Measurements from ENCODE around the gene TIAM1. TPM values are rescaled to one million over a fixed set of nuclear protein-coding genes. Genes with fewer than 3 reads are reported as not detected.

TIAM1 gene
- total and polyA plus RNA-seq, 9 donors, result 8.7 to 21.3 (median 12.4) TPM

DNA sequence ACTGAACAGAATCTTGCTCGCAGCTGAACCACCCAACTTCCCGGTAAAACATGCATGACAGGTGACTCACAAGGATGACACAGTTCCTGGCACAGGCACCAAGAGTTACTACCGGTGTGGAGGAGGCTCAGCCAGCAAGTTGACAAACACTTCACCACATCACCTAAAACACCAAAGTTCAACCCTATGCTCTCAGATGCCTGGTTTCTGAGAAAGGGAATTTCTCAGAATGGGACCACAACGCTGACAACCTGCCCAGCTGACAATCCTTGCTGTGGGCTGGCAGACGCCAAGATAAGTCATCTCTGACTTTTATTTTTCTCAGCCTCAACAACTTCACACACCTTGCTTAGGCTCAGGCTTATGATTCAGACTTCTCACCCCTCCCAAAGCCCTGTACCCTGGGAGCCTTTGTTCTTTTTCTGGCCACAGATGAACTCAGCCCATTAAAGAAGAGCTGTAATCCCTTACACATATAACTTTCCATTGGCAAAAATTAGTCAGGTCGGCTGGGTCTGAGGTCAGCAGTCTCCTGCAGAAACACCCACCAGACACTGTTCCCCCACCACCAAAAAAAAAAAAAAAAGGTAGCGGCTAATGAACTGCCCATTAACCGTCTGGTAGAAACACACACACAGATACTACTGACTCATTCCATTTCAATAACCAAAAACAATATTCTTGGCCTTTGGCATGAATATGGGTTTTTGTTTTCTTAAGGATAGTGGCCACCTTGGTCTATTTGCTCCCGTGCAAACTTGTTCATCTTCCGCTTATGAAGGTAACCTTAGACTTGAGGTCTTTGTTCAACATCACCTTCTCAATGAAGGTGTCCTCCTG, 10.8 kb upstream of the TIAM1 start:
- Histone ChIP-seq H3K9me3 (replicated peaks; ENCODE audit: control insufficient read depth, low read depth, low read length) (no peaks in the 10 kb centered on the region), H3K36me3 (ENCODE audit: control insufficient read depth, insufficient read depth, low read length) (no peaks in the 10 kb centered on the region), H3K4me3 (ENCODE audit: low read length) (no peak overlapping the region), H3K27ac (ENCODE audit: low read length) (no peak overlapping the region), H3K4me1 (ENCODE audit: control insufficient read depth, insufficient read depth, low read length) (no peaks in the 10 kb centered on the region), H3K27me3 (ENCODE audit: control insufficient read depth, insufficient read depth, low read length) (no peaks in the 10 kb centered on the region)
- DNase-seq, result peak; percentile 21
- WGBS (ENCODE audit: insufficient coverage), result 40% methylated on average over 6 of the region's 10 CpGs

DNA sequence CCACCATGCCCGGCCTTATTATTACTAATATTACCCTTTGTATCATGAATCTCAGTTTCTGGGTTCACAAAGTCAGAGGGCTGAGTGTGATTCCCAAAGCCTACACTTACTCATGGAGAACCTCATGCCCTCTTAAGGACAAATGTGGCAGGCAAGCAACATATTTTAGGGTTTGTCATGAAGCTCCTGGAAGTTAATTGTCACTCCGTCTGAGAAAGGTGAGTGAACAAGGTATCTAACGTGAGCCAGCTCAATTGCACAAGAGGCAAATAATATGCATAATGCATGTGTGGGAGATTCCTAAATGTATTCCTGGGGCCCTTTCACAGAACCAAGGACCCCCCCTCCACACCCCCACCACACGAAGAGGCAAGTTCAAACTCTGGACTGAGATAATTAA, 10.1 kb upstream of the TIAM1 start:
- H3K36me3 ChIP-seq (ENCODE audit: control insufficient read depth, insufficient read depth, low read length), result no peaks in the 10 kb centered on the region
- no peaks in the 10 kb centered on the region for H3K27me3 ChIP-seq (ENCODE audit: control insufficient read depth, insufficient read depth, low read length)
- no peaks in the 10 kb centered on the region for H3K4me1 ChIP-seq (ENCODE audit: control insufficient read depth, insufficient read depth, low read length)
- 100% methylated on average over 1 of the region's 4 CpGs for WGBS (ENCODE audit: insufficient coverage)
- H3K9me3 ChIP-seq (replicated peaks; ENCODE audit: control insufficient read depth, low read depth, low read length), result no peaks in the 10 kb centered on the region
- H3K4me3 ChIP-seq (ENCODE audit: low read length), result no peak overlapping the region
- H3K27ac ChIP-seq (ENCODE audit: low read length), result no peak overlapping the region
- DNase-seq, result no peak

DNA sequence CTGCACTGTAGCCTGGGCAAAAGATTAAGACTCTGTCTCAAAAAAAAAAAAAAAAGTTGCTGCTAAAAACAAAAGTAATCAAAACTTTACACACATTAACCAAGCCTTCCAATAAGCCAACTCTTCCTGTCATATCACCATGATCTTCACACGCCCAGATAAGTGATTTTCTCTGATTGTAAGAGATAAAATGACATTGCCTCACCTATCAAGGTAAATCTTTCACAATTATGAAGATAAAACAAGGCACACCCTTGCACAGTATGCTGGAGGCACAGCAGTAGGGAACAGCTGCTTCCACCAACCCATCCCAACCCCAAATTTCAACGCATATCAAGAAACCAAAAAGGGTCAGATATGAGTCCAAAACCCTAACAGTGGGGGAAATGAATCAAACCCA, 8.8 kb upstream of the TIAM1 start:
- no peak overlapping the region for H3K4me3 ChIP-seq (ENCODE audit: low read length)
- H3K27ac ChIP-seq (ENCODE audit: low read length), result no peak overlapping the region
- H3K36me3 ChIP-seq (ENCODE audit: control insufficient read depth, insufficient read depth, low read length), result no peaks in the 10 kb centered on the region
- no peaks in the 10 kb centered on the region for H3K27me3 ChIP-seq (ENCODE audit: control insufficient read depth, insufficient read depth, low read length)
- no peaks in the 10 kb centered on the region for H3K4me1 ChIP-seq (ENCODE audit: control insufficient read depth, insufficient read depth, low read length)
- WGBS (ENCODE audit: insufficient coverage), result no CpG with 5 or more reads among the region's 2 CpGs
- DNase-seq, result no peak
- H3K9me3 ChIP-seq (replicated peaks; ENCODE audit: control insufficient read depth, low read depth, low read length), result no peaks in the 10 kb centered on the region

DNA sequence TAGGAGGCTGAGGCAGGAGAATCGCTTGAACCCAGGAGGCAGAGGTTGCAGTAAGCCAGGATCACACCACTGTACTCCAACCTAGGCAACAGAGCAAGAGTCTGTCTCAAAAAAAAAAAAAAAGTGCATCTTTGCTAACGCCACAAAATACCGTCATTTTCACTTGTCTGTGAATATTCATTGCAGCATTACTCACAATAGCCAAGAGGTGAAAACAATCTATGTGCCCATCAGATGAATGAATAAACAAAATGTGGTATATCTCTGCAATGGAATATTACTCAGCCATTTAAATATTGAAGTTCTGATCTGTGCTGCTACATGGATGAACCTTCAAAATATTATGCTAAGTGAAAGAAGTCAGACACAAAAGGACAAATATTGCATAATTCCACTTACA, 7.9 kb upstream of the TIAM1 start:
- no peak overlapping the region for H3K4me3 ChIP-seq (ENCODE audit: low read length)
- no peaks in the 10 kb centered on the region for H3K4me1 ChIP-seq (ENCODE audit: control insufficient read depth, insufficient read depth, low read length)
- no peaks in the 10 kb centered on the region for H3K9me3 ChIP-seq (replicated peaks; ENCODE audit: control insufficient read depth, low read depth, low read length)
- no peak for DNase-seq
- no peaks in the 10 kb centered on the region for H3K27me3 ChIP-seq (ENCODE audit: control insufficient read depth, insufficient read depth, low read length)
- H3K27ac ChIP-seq (ENCODE audit: low read length), result no peak overlapping the region
- 100% methylated on average over 1 of the region's 3 CpGs for WGBS (ENCODE audit: insufficient coverage)
- no peaks in the 10 kb centered on the region for H3K36me3 ChIP-seq (ENCODE audit: control insufficient read depth, insufficient read depth, low read length)

DNA sequence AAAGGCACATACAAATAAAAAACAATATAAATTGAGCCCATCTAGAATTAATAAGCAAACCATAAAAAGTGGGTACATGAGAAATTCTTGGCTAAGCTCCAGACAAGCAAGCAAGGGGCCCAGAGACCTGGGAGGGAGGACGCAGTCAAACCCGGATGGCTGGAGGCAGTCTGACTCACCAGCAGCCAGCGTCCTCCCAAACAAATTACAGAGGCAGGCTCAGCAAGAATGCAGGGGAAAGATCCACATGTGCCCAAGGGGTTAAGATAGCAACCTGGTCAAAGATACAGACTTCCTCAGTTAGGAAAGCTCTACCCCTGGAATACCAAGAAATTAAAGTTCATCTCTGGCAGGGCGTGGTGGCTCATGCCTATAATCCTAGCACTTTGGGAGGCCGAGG, 7.4 kb upstream of the TIAM1 start:
- Histone ChIP-seq H3K36me3 (ENCODE audit: control insufficient read depth, insufficient read depth, low read length) (no peaks in the 10 kb centered on the region), H3K4me3 (ENCODE audit: low read length) (no peak overlapping the region), H3K27me3 (ENCODE audit: control insufficient read depth, insufficient read depth, low read length) (no peaks in the 10 kb centered on the region), H3K9me3 (replicated peaks; ENCODE audit: control insufficient read depth, low read depth, low read length) (no peaks in the 10 kb centered on the region), H3K27ac (ENCODE audit: low read length) (no peak overlapping the region), H3K4me1 (ENCODE audit: control insufficient read depth, insufficient read depth, low read length) (no peaks in the 10 kb centered on the region)
- no peak for DNase-seq
- 46% methylated on average over 4 of the region's 5 CpGs for WGBS (ENCODE audit: insufficient coverage)

DNA sequence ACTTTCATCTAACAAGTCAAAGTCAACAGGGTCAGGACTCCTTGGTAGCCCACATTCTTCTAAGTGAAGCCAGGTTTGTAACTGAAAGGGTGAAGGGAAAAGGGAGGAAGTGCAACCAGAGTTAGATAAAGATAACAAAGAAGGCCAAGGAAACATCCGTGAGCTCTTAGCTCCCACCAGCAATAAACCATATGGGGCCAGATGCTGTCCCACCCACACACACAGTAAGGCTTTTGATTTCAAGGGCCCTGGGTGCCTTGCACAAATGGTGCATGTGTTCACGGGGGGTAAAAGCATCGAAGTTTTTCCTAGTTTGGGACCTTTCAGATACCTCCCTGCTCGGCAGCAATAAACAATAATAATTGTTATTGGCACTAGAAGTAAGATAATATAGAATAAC, 5.1 kb upstream of the TIAM1 start:
- Histone ChIP-seq H3K27me3 (ENCODE audit: control insufficient read depth, insufficient read depth, low read length) (peaks cover 6% of the 10 kb centered on the region), H3K9me3 (replicated peaks; ENCODE audit: control insufficient read depth, low read depth, low read length) (no peaks in the 10 kb centered on the region), H3K27ac (ENCODE audit: low read length) (no peak overlapping the region), H3K36me3 (ENCODE audit: control insufficient read depth, insufficient read depth, low read length) (no peaks in the 10 kb centered on the region), H3K4me3 (ENCODE audit: low read length) (no peak overlapping the region), H3K4me1 (ENCODE audit: control insufficient read depth, insufficient read depth, low read length) (peaks cover 3% of the 10 kb centered on the region)
- no CpG with 5 or more reads among the region's 4 CpGs for WGBS (ENCODE audit: insufficient coverage)
- DNase-seq, result no peak

DNA sequence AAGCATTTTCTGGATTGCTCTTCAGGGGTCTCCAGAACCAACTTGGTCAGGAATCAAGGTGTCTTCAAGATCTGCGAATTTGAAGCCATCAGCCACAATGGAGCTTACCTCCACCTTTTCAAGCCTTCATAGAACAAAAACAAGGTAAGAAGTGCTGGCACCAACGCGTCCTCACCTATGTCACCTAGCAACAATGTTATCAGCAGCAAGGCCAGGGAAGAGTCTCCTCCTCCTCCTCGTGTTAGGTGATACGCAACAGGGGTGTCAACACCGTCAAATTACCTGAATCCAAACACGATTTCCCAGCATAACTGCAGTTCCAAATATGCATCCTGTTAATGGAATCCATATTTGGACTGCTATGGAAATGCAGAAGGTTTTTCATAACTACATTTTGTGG, 4.1 kb upstream of the TIAM1 start:
- 72% methylated on average over 6 of the region's 7 CpGs for WGBS (ENCODE audit: insufficient coverage)
- Histone ChIP-seq H3K27ac (ENCODE audit: low read length) (no peak overlapping the region), H3K4me1 (ENCODE audit: control insufficient read depth, insufficient read depth, low read length) (peaks cover 10% of the 10 kb centered on the region), H3K27me3 (ENCODE audit: control insufficient read depth, insufficient read depth, low read length) (peaks cover 16% of the 10 kb centered on the region), H3K36me3 (ENCODE audit: control insufficient read depth, insufficient read depth, low read length) (no peaks in the 10 kb centered on the region), H3K4me3 (ENCODE audit: low read length) (no peak overlapping the region), H3K9me3 (replicated peaks; ENCODE audit: control insufficient read depth, low read depth, low read length) (no peaks in the 10 kb centered on the region)
- no peak for DNase-seq

DNA sequence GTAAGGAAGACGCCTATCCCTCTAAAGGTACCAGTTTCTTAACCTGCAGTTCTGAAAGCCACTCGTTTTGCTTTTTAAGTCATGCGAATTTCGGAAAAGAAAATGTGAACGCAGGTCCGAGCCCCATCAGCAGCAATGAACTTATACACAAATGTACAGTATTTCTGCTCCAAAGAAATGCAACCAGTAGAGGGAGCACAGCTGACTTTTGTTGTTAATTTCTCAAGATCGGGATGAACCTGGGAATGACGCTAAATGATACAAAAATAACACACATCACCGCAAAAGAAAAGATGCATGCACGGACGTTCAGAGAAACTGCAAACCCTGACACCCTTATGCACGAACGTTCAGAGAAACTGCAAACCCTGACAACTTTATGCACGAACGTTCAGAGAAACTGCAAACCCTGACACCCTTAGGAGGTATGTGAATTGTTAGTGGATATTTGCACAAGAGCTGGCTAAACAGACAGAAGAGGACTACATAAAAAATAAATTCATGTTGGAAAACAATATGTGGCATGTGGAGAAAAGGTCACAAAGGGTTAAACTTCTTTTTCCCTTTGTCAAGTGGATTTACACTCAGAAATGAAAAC, 3.5 kb upstream of the TIAM1 start:
- no peaks in the 10 kb centered on the region for H3K9me3 ChIP-seq (replicated peaks; ENCODE audit: control insufficient read depth, low read depth, low read length)
- H3K4me3 ChIP-seq (ENCODE audit: low read length), result no peak overlapping the region
- no peaks in the 10 kb centered on the region for H3K36me3 ChIP-seq (ENCODE audit: control insufficient read depth, insufficient read depth, low read length)
- peaks cover 21% of the 10 kb centered on the region for H3K27me3 ChIP-seq (ENCODE audit: control insufficient read depth, insufficient read depth, low read length)
- DNase-seq, result peak; percentile 76
- H3K4me1 ChIP-seq (ENCODE audit: control insufficient read depth, insufficient read depth, low read length), result peaks cover 10% of the 10 kb centered on the region
- 40% methylated on average over 1 of the region's 15 CpGs for WGBS (ENCODE audit: insufficient coverage)
- no peak overlapping the region for H3K27ac ChIP-seq (ENCODE audit: low read length)

DNA sequence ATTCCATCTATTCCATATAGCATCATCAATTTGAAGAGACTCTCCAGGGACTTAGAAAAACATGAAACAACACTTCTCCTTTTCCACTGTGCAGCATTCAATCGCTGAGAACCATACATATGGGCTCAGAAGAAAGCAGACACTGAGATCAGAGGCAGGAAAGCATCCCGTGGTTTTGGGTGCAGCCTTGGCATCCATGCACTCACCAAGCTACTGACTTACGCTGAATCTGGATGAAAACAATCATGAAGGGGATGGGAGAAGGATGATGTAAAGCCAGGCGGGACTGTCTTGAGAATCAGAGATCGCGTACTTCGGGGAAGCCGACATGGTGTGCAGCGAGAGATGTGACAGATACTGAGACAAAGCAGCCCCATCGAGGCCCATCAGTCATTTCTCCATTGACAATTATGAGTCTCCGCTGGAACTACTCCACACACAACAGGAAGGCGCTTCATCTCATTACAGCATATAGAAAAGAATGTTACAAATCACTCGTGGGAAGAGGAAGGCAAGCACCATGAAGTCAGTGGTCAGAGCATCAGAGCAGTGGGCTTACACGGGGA, 2.3 kb upstream of the TIAM1 start:
- no peak for DNase-seq
- WGBS (ENCODE audit: insufficient coverage), result 79% methylated on average over 2 of the region's 14 CpGs
- peaks cover 22% of the 10 kb centered on the region for H3K27me3 ChIP-seq (ENCODE audit: control insufficient read depth, insufficient read depth, low read length)
- peaks cover 10% of the 10 kb centered on the region for H3K4me1 ChIP-seq (ENCODE audit: control insufficient read depth, insufficient read depth, low read length)
- no peaks in the 10 kb centered on the region for H3K36me3 ChIP-seq (ENCODE audit: control insufficient read depth, insufficient read depth, low read length)
- H3K9me3 ChIP-seq (replicated peaks; ENCODE audit: control insufficient read depth, low read depth, low read length), result no peaks in the 10 kb centered on the region
- no peak overlapping the region for H3K4me3 ChIP-seq (ENCODE audit: low read length)
- no peak overlapping the region for H3K27ac ChIP-seq (ENCODE audit: low read length)

DNA sequence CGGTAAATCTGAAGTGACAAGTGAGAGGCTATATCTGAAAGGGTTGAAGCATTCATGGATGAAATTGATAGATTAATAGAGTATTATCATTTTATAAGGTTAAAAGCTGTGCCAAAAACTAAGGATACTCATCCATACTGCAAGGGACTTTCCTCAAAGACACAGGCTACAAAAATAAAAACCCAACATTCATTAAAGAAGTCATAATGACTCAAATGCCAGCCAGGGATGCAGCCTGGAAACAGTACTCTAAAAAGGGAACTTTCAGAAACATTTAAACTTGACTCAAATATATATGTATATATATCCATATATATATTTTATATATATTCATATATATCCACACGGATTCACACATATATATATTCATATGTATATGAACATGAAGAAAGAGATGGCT, 1.1 kb upstream of the TIAM1 start:
- peaks cover 10% of the 10 kb centered on the region for H3K4me1 ChIP-seq (ENCODE audit: control insufficient read depth, insufficient read depth, low read length)
- no peaks in the 10 kb centered on the region for H3K9me3 ChIP-seq (replicated peaks; ENCODE audit: control insufficient read depth, low read depth, low read length)
- no peak overlapping the region for H3K27ac ChIP-seq (ENCODE audit: low read length)
- H3K27me3 ChIP-seq (ENCODE audit: control insufficient read depth, insufficient read depth, low read length), result peaks cover 22% of the 10 kb centered on the region
- no CpG with 5 or more reads among the region's 2 CpGs for WGBS (ENCODE audit: insufficient coverage)
- no peak for DNase-seq
- no peak overlapping the region for H3K4me3 ChIP-seq (ENCODE audit: low read length)
- no peaks in the 10 kb centered on the region for H3K36me3 ChIP-seq (ENCODE audit: control insufficient read depth, insufficient read depth, low read length)

All from muscle of leg (tissue), 11 donors.